HEK293 (cell line): ENCODE data around the gene CHEK1.

ENCODE experiments used
- CTCF ChIA-PET: fragments of 350-600 bp; formaldehyde crosslinking; extraction: SDS; loops from one replicate; lab custom pipeline; 2021; ENCODE audit warnings: antibody characterized with exemption; lab: Yijun Ruan, JAX
- POLR2A ChIA-PET: fragments of 300-600 bp; formaldehyde crosslinking; extraction: SDS; loops from one replicate; lab custom pipeline; 2020; ENCODE audit warnings: antibody characterized with exemption, inconsistent platforms; lab: Yijun Ruan, JAX
- H3K27ac ChIP-seq: fragments of 200-500 bp; sonication (Bioruptor generic); 2 replicates; pipeline ENCODE4 v1.5.1; 2014; ENCODE audit warnings: low read depth, low read length, control low read depth, inconsistent platforms; ENCODE audit errors: extremely low read depth
- H3K36me3 ChIP-seq, 2 experiments: fragments of 200-500 bp in 1 of 2; sonication (Bioruptor generic) in 1 of 2; 1 replicate in 1 of 2; 2 replicates in 1 of 2; pipeline ENCODE4 v1.5.1; 2014 to 2017; ENCODE audit warnings: inconsistent platforms in 2 of 2, low read length in 2 of 2; ENCODE audit not compliant: control insufficient read depth in 2 of 2, insufficient read depth in 1 of 2
- H3K4me1 ChIP-seq: fragments of 200-500 bp; sonication (Bioruptor generic); 2 replicates; pipeline ENCODE4 v1.5.1; 2014; ENCODE audit warnings: mild to moderate bottlenecking, low read length, inconsistent platforms; ENCODE audit not compliant: control insufficient read depth, insufficient read depth
- H3K4me3 ChIP-seq: 2 replicates; pipeline ENCODE4 v1.5.1; 2011; ENCODE audit warnings: low read depth, mild to moderate bottlenecking, control low read depth, low read length, moderate library complexity
- H3K9me3 ChIP-seq: fragments of 200-500 bp; sonication (Bioruptor generic); 2 replicates; pipeline ENCODE4 v1.5.1; 2014; ENCODE audit warnings: low read depth, low read length, inconsistent platforms; ENCODE audit not compliant: control insufficient read depth, insufficient read depth
- KLF16 ChIP-seq: fragments of 450-650 bp; formaldehyde crosslinking; IDR thresholded peaks from 2 replicates; pipeline ENCODE4 v1.5.1; 2017; ENCODE audit warnings: missing biosample characterization, missing genetic modification characterization
- MYNN ChIP-seq: fragments of 450-650 bp; formaldehyde crosslinking; IDR thresholded peaks from 2 replicates; pipeline ENCODE4 v1.5.1; 2016; ENCODE audit warnings: missing biosample characterization, missing genetic modification characterization, borderline replicate concordance
- TRIM28 ChIP-seq: IDR thresholded peaks from 2 replicates; pipeline ENCODE4 v1.6.1; 2011; ENCODE audit warnings: low read length, control low read depth, borderline replicate concordance
- ZFP69B ChIP-seq: fragments of 450-650 bp; formaldehyde crosslinking; IDR thresholded peaks from 2 replicates; pipeline ENCODE4 v1.5.1; 2016; ENCODE audit warnings: missing biosample characterization, missing genetic modification characterization
- ZNF10 ChIP-seq: fragments of 450-650 bp; formaldehyde crosslinking; IDR thresholded peaks from 2 replicates; pipeline ENCODE4 v1.5.1; 2017; ENCODE audit warnings: missing biosample characterization, missing genetic modification characterization
- ZNF121 ChIP-seq: fragments of 450-650 bp; formaldehyde crosslinking; IDR thresholded peaks from 2 replicates; pipeline ENCODE4 v1.5.1; 2016; ENCODE audit warnings: missing biosample characterization, missing genetic modification characterization
- ZNF16 ChIP-seq: fragments of 450-650 bp; formaldehyde crosslinking; IDR thresholded peaks from 2 replicates; pipeline ENCODE4 v1.5.1; 2016; ENCODE audit warnings: low read depth, missing biosample characterization, missing genetic modification characterization
- ZNF214 ChIP-seq: fragments of 450-650 bp; formaldehyde crosslinking; IDR thresholded peaks from 2 replicates; pipeline ENCODE4 v1.5.1; 2017; ENCODE audit warnings: missing biosample characterization, mild to moderate bottlenecking, missing genetic modification characterization, borderline replicate concordance
- ZNF23 ChIP-seq: fragments of 450-650 bp; formaldehyde crosslinking; IDR thresholded peaks from 2 replicates; pipeline ENCODE4 v1.5.1; 2016; ENCODE audit warnings: missing biosample characterization, missing genetic modification characterization, borderline replicate concordance
- ZNF302 ChIP-seq: fragments of 450-650 bp; formaldehyde crosslinking; IDR thresholded peaks from 2 replicates; pipeline ENCODE4 v1.5.1; 2016; ENCODE audit warnings: missing biosample characterization, missing genetic modification characterization, low read depth
- ZNF311 ChIP-seq: fragments of 450-650 bp; formaldehyde crosslinking; IDR thresholded peaks from 2 replicates; pipeline ENCODE4 v1.5.1; 2017; ENCODE audit warnings: missing biosample characterization, missing genetic modification characterization, borderline replicate concordance
- ZNF433 ChIP-seq: fragments of 450-650 bp; formaldehyde crosslinking; IDR thresholded peaks from 2 replicates; pipeline ENCODE4 v1.5.1; 2016; ENCODE audit warnings: missing biosample characterization, missing genetic modification characterization, low read depth
- ZNF473 ChIP-seq: fragments of 450-650 bp; formaldehyde crosslinking; IDR thresholded peaks from 2 replicates; pipeline ENCODE4 v1.5.1; 2017; ENCODE audit warnings: missing biosample characterization, missing genetic modification characterization
- ZNF621 ChIP-seq: fragments of 450-650 bp; formaldehyde crosslinking; IDR thresholded peaks from 2 replicates; pipeline ENCODE4 v1.5.1; 2017; ENCODE audit warnings: missing biosample characterization, missing genetic modification characterization
- ZNF747 ChIP-seq: fragments of 450-650 bp; formaldehyde crosslinking; IDR thresholded peaks from 2 replicates; pipeline ENCODE4 v1.5.1; 2016; ENCODE audit warnings: missing biosample characterization, missing genetic modification characterization
- TF ChIP-seq, protein P1 (sequence below): fragments of 450-650 bp; formaldehyde crosslinking; IDR thresholded peaks from 2 replicates; pipeline ENCODE4 v1.5.1; 2016; ENCODE audit warnings: missing biosample characterization, missing genetic modification characterization, low read depth
- TF ChIP-seq, protein P2 (sequence below): fragments of 450-650 bp; formaldehyde crosslinking; IDR thresholded peaks from 2 replicates; pipeline ENCODE4 v1.5.1; 2016; ENCODE audit warnings: missing biosample characterization, missing genetic modification characterization, borderline replicate concordance
- TF ChIP-seq, protein P3 (sequence below): fragments of 450-650 bp; formaldehyde crosslinking; IDR thresholded peaks from 2 replicates; pipeline ENCODE4 v1.5.1; 2016; ENCODE audit warnings: missing biosample characterization, missing genetic modification characterization
- TF ChIP-seq, protein P4 (sequence below): fragments of 450-650 bp; formaldehyde crosslinking; IDR thresholded peaks from 2 replicates; pipeline ENCODE4 v1.5.0; 2017; ENCODE audit warnings: missing biosample characterization, missing genetic modification characterization, borderline replicate concordance
- TF ChIP-seq, protein P5 (sequence below): fragments of 450-650 bp; formaldehyde crosslinking; IDR thresholded peaks from 2 replicates; pipeline ENCODE4 v1.5.1; 2016; ENCODE audit warnings: missing biosample characterization, missing genetic modification characterization, borderline replicate concordance

CHEK1 gene

DNA sequence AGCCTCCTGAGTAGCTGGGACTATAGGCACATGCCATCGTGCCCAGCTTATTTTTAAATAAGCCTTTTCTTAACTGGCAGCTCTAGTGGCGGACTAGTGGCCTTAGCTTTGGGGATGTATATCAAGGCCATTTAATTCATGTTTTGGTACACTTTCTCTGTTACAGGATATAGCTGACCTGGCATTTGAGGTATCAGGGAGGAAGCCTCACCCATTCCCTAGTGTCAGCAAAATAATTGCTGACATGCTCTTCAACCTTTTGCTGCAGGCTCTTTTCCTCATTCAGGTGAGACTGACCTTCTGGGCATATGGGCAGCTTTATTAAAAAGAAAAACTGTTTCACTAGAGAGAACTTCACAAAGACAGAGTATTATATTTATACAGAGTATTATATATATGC lies 46.2 kb upstream of the CHEK1 start (continued):
- TF ChIP-seq, protein P1, sequence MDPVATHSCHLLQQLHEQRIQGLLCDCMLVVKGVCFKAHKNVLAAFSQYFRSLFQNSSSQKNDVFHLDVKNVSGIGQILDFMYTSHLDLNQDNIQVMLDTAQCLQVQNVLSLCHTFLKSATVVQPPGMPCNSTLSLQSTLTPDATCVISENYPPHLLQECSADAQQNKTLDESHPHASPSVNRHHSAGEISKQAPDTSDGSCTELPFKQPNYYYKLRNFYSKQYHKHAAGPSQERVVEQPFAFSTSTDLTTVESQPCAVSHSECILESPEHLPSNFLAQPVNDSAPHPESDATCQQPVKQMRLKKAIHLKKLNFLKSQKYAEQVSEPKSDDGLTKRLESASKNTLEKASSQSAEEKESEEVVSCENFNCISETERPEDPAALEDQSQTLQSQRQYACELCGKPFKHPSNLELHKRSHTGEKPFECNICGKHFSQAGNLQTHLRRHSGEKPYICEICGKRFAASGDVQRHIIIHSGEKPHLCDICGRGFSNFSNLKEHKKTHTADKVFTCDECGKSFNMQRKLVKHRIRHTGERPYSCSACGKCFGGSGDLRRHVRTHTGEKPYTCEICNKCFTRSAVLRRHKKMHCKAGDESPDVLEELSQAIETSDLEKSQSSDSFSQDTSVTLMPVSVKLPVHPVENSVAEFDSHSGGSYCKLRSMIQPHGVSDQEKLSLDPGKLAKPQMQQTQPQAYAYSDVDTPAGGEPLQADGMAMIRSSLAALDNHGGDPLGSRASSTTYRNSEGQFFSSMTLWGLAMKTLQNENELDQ (tag by site-specific recombination): no peak
- TF ChIP-seq ZNF10 (tag by site-specific recombination): no peak
- no peak for TF ChIP-seq ZNF302
- TF ChIP-seq MYNN (tag by site-specific recombination): no peak

DNA sequence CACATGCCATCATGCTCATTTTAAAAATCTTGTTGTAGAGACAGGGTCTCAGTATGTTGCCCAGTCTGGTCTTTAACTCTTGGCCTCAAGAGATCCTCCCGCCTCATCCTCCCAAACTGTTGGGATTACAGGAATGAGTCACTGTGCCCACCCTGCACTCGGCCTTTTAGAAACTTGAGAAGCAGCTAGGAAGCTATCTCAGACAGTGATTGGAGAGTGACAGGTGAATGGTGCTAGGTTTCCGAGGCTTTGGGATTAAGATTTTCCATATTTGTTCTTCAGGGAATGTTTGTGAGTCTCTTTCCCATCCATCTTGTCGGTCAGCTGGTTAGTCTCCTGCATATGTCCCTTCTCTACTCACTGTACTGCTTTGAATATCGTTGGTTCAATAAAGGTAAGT lies 45.2 kb upstream of the CHEK1 start:
- CTCF ChIA-PET: no interaction called here
- POLR2A ChIA-PET: interaction anchor here (4.7 kb wide), 1 partner anchor 13 kb away, joined by 13 read pairs; the partner anchor contains the start of gene STT3A
- TF ChIP-seq ZNF121 (no peak), ZNF311 (no peak), ZNF473 (tag by site-specific recombination) (no peak), ZNF621 (tag by site-specific recombination) (no peak), ZNF433 (no peak), ZNF23 (tag by site-specific recombination) (no peak), TRIM28 (no peak), KLF16 (tag by site-specific recombination) (no peak), ZNF747 (tag by site-specific recombination) (no peak), ZNF16 (no peak), ZFP69B (no peak), ZNF214 (no peak)
- TF ChIP-seq, protein P2, sequence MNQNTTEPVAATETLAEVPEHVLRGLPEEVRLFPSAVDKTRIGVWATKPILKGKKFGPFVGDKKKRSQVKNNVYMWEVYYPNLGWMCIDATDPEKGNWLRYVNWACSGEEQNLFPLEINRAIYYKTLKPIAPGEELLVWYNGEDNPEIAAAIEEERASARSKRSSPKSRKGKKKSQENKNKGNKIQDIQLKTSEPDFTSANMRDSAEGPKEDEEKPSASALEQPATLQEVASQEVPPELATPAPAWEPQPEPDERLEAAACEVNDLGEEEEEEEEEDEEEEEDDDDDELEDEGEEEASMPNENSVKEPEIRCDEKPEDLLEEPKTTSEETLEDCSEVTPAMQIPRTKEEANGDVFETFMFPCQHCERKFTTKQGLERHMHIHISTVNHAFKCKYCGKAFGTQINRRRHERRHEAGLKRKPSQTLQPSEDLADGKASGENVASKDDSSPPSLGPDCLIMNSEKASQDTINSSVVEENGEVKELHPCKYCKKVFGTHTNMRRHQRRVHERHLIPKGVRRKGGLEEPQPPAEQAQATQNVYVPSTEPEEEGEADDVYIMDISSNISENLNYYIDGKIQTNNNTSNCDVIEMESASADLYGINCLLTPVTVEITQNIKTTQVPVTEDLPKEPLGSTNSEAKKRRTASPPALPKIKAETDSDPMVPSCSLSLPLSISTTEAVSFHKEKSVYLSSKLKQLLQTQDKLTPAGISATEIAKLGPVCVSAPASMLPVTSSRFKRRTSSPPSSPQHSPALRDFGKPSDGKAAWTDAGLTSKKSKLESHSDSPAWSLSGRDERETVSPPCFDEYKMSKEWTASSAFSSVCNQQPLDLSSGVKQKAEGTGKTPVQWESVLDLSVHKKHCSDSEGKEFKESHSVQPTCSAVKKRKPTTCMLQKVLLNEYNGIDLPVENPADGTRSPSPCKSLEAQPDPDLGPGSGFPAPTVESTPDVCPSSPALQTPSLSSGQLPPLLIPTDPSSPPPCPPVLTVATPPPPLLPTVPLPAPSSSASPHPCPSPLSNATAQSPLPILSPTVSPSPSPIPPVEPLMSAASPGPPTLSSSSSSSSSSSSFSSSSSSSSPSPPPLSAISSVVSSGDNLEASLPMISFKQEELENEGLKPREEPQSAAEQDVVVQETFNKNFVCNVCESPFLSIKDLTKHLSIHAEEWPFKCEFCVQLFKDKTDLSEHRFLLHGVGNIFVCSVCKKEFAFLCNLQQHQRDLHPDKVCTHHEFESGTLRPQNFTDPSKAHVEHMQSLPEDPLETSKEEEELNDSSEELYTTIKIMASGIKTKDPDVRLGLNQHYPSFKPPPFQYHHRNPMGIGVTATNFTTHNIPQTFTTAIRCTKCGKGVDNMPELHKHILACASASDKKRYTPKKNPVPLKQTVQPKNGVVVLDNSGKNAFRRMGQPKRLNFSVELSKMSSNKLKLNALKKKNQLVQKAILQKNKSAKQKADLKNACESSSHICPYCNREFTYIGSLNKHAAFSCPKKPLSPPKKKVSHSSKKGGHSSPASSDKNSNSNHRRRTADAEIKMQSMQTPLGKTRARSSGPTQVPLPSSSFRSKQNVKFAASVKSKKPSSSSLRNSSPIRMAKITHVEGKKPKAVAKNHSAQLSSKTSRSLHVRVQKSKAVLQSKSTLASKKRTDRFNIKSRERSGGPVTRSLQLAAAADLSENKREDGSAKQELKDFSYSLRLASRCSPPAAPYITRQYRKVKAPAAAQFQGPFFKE (tag by site-specific recombination): no peak
- TF ChIP-seq, protein P3, sequence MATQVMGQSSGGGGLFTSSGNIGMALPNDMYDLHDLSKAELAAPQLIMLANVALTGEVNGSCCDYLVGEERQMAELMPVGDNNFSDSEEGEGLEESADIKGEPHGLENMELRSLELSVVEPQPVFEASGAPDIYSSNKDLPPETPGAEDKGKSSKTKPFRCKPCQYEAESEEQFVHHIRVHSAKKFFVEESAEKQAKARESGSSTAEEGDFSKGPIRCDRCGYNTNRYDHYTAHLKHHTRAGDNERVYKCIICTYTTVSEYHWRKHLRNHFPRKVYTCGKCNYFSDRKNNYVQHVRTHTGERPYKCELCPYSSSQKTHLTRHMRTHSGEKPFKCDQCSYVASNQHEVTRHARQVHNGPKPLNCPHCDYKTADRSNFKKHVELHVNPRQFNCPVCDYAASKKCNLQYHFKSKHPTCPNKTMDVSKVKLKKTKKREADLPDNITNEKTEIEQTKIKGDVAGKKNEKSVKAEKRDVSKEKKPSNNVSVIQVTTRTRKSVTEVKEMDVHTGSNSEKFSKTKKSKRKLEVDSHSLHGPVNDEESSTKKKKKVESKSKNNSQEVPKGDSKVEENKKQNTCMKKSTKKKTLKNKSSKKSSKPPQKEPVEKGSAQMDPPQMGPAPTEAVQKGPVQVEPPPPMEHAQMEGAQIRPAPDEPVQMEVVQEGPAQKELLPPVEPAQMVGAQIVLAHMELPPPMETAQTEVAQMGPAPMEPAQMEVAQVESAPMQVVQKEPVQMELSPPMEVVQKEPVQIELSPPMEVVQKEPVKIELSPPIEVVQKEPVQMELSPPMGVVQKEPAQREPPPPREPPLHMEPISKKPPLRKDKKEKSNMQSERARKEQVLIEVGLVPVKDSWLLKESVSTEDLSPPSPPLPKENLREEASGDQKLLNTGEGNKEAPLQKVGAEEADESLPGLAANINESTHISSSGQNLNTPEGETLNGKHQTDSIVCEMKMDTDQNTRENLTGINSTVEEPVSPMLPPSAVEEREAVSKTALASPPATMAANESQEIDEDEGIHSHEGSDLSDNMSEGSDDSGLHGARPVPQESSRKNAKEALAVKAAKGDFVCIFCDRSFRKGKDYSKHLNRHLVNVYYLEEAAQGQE: no peak
- TF ChIP-seq, protein P4, sequence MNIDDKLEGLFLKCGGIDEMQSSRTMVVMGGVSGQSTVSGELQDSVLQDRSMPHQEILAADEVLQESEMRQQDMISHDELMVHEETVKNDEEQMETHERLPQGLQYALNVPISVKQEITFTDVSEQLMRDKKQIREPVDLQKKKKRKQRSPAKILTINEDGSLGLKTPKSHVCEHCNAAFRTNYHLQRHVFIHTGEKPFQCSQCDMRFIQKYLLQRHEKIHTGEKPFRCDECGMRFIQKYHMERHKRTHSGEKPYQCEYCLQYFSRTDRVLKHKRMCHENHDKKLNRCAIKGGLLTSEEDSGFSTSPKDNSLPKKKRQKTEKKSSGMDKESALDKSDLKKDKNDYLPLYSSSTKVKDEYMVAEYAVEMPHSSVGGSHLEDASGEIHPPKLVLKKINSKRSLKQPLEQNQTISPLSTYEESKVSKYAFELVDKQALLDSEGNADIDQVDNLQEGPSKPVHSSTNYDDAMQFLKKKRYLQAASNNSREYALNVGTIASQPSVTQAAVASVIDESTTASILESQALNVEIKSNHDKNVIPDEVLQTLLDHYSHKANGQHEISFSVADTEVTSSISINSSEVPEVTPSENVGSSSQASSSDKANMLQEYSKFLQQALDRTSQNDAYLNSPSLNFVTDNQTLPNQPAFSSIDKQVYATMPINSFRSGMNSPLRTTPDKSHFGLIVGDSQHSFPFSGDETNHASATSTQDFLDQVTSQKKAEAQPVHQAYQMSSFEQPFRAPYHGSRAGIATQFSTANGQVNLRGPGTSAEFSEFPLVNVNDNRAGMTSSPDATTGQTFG: no peak
- TF ChIP-seq, protein P5, sequence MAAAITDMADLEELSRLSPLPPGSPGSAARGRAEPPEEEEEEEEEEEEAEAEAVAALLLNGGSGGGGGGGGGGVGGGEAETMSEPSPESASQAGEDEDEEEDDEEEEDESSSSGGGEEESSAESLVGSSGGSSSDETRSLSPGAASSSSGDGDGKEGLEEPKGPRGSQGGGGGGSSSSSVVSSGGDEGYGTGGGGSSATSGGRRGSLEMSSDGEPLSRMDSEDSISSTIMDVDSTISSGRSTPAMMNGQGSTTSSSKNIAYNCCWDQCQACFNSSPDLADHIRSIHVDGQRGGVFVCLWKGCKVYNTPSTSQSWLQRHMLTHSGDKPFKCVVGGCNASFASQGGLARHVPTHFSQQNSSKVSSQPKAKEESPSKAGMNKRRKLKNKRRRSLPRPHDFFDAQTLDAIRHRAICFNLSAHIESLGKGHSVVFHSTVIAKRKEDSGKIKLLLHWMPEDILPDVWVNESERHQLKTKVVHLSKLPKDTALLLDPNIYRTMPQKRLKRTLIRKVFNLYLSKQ (tag by site-specific recombination): no peak
- TF ChIP-seq, all 188 proteins: peak for 0

More for the DNA sequence above, 45.2 kb upstream of the CHEK1 start:
- H3K36me3 ChIP-seq: peaks cover 45 to 96% of the 10 kb centered on the region in 2 experiments
- no peak overlapping the region for H3K4me3 ChIP-seq
- no peak overlapping the region for H3K27ac ChIP-seq
- H3K9me3 ChIP-seq: no peaks in the 10 kb centered on the region
- no peaks in the 10 kb centered on the region for H3K4me1 ChIP-seq
